ENCODE data around the gene TBC1D4.
"Not testable (repeated sequence)": the region's sequence is repeated elsewhere in the genome, so short reads cannot be mapped to it uniquely, and the experiment has no call there.

The TBC1D4 gene

DNA sequence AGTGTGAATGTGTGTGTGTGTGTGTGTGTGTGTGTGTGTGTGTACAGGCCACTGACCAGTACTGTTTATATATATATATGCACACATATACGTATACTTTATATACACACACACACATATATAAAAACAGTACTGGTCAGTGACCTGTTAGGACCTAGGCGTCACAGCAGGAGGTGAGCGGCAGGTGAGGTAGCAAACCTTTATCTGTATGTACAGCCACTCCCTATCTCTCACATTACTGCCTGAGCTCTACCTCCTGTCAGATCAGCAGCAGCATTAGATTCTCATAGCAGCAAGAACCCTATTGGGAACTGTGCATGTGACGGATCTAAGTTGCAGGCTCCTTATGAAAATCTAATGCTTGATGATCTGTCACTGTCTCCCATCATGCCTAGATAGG, 34.5 kb downstream of the TBC1D4 start:
- no peak for DNase-seq

DNA sequence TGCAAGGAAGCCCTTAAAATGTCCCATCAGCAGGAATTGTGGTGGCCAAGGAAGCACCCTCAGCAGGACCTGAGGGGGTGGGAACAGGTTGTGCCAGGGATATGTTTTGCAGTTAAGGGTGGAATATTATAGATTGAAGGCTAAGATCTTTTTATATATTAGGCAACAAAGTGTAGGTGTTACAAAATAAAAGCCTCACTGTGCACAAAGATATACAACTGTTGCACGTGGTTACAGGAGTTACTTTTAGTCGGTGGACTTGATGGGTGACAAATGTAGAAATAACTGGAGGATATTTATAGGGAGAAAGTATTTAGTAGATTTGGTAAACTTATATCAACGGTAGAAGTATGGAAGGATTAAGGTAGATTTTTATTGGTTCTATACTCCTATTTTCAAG, 35.1 kb downstream of the TBC1D4 start:
- DNase-seq, result no peak

DNA sequence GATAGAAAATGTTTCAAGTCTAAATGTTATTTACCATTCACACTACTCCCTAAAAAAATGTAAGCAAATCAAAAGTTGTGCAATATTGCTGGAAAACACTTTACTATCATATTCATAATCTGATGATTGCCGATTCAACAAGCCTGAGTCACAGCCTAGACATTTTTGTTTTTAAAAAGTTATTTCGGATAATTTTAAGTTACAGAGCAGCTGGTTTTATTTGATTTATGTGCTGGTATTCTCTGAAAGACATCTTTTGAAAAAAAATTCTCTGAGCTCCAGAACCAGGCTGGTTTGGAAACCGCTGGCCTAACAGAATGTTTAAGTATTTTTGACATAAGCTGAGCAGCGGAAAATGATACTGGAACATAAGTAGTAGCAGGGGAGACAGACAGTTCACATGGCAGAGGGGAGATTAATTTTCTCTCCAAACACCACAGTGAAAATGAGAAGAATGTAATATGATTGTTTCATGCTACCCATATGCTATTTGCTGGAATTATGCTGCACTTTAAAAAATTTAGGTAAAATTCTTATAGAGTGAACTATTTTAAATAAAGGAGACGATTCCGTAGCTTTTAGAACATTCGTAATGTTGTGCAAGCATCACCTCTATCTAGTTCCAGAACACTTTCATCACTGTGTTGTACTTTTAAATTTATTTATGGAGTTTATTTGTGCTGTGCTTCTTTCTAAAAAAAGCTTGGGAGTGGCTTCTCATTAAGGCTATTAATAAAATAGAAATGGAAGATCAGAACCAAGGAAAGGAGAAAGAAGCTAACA, 36.1 kb downstream of the TBC1D4 start:
- DNase-seq, result no peak

DNA sequence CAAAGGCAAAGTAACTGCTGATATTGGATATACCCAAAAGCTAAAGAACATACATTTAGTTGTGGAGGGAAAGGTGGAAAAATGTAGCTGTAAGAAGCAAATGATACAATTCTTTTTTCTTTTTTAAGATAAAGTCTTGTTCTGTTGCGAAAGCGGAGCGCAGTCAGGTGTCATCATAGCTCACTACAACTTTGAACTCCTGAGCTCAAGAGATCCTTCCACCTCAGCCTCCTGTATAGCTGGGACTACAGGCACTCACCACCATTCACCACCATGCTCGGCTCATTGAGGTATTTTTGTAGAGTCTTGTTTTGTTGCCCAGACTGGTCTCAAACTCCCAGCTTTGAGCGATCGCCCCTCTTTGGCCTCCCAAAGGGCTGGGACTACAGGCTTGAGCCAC, 38.0 kb downstream of the TBC1D4 start:
- DNase-seq, result no peak

DNA sequence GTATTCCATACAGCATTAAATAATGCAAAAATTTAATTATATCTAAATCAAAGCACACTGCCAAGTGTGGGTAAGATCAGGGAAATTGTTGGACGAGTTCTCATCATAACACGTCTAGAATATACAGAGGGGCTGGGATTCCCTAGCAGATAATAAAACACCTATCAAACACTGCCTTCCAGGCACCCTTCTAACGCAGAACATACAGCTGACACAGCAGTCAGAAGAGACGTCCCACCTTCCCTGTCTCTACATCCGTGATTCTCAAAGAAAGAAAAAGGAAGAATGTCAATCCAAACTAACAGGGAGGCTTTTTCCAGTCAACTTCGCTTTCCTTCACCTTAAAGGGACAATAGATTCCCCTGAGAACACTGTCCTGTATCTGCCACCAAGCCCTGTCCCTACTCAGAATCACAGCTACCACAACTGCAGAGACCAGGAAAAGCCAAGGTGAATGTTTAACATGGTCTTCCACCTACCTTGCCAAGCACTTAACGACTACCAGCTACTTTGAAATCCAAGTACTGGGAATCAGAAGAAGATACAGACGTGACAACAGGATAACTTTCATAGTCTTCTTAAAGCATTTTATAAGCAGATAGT, 38.5 kb downstream of the TBC1D4 start:
- no peak for DNase-seq

DNA sequence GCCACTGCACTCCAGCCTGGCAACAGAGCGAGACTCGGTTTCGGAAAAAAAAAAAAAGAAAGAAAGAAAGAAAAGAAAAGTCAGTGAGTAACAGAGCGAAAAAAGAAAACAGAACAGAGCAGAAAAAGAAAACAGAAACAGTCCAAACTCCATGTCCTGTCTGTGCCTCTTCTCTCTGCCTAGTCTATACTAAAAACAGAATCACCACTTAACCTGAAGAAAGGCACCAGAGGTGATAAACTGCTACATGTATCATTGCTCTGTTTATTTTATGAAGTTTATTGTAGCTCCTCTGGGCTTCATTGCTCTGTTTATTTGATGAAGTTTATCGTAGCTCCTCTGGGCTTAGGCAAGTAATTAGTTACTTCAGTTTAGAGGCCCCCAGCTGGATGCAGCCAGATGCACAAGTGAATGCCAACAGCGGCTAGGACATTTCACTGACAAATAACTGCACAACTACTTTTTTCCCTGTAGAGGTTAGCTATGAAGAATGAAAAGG, 39.2 kb downstream of the TBC1D4 start:
- DNase-seq, result no peak

DNA sequence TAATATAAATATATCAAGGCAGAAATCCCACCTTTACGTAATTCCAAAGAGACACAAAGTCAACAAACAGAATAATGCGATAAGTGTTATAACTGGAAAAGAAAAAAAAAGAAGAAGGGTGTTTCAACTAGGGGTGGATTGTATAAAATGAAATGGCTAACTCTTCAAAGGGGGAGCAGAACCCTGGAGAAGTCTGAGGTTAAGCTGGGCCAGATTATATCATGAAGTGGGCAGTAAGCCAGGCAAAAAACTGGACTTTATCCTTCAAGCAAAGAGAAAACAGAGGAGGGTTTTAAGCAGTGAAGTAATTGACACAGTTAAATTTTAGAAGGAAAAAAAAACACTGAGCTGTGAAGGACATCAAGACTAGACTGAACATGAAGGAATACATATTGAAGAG, 41.9 kb downstream of the TBC1D4 start:
- DNase-seq, result no peak

DNA sequence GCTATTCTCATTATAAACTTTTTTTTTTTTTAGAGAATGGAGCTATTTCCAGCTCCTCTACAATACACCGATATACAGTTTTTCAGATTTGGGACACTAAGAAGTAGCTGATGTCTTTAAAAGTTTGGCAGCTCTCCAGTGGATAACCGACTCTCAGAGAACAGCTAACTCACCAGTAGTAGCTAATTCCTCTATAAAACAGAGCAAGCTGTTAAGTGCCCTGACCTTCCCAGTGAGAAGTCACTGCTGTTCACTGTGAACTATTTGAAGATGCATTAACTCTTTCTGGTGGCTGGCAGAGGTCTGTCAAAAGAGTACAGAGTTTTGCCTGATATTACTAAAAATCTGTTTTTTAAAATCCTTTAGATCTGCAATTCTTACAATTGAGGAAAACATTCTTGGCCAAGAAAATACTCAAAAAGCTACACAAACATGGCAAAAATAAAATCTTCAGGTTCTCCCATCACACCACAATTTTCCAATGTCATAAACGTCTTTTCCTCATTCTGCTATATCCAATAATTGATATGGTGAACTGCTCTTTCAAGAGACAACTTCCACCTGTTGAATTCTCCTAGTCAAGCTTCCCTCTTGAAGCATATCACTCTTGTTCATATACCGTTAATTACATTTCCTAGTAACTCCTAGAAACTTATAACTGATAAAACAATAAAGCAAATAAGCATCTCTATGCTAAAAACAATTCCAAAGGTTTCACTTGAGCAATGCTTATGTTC, 44.2 kb downstream of the TBC1D4 start:
- no peak for DNase-seq

DNA sequence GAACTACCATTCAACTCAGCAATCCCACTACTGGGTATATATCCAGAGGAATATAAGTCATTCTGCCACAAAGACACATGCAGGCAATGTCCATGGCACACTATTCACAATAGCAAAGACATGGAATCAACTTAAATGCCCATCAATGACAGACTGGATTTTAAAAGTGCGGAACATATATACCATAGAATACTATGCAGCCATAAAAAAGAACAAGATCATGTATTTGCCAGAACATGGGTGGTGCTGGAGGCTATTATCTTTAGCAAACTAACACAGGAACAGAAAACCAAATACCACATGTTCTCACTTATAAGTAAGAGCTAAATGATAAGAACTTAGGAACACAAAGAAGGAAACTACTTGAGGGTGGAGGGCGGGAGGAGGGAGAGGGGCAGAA, 47.8 kb downstream of the TBC1D4 start:
- DNase-seq, result not testable (repeated sequence)

DNA sequence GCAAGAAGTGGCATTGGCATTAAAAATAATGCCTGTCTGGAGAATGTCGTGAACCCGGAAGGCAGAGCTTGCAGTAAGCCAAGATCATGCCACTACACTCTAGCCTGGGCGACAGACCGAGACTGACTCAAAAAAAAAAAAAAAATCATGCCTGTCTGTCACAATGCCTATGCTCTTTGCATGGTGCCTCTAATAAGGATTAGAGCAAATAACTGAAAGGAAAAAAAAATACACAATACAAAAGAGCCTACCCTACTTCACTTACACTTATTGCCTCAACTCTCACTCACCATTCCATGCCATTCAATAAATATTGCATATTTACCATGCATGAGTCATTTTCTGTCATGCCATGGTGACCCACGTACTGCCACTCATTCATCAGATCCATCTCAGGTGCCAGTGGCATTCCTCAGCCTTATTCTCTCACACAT, 49.1 kb downstream of the TBC1D4 start:
- DNase-seq, result no peak

DNA sequence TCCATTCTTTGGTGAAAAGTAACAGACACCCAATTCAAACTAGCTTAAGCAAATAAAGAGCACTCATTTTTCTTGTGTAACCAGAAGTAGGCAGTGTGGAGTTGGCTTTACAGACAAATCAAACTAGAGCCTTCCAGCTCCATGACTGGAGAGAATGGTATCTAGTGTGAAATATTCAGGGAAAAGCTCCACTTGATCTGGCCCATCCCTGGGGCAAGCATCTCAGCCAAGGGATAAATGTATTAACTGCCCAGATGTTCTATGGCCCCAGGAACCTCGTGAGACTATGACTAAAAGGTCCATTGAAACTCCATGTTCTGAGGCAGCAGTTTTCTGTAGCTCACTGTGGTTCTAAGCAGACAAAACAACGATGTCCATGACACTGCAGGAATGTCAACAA, 49.9 kb downstream of the TBC1D4 start:
- DNase-seq, result no peak

DNA sequence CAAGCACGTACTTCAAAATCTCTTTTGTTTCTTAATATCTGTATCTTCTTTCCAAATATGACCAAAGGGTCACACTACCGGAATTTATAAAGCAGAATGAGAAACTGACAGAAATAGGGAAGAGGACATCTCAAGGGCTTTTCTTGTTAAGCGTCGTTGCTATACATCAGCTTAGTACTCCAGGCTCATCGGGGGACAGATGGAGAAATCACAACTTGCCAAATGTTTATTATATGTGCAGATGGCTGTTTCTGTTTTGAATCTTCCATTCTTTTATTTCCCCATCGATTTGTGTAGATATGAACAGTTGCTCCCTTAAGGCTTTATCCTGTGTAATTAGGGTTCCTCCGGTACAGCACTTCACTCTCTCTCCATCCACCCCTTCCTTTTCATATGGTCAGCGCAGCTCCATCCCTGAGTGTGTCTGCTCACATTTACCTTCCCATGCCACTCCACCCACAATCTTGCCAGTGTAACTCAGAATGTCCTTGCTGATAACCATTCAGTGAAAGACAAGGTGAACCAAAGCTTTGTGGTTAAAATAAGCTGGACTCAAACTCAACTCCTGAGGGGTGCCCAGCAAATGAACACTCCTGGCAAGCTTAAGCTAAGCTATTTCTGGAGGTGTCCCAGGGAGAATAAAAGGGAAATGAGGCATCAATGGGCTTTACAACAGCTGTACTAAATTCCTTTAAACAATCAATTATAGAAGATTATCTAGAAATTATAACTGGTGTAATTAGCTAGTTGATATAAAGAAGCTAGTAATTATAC, 51.3 kb downstream of the TBC1D4 start:
- DNase-seq, result no peak

DNA sequence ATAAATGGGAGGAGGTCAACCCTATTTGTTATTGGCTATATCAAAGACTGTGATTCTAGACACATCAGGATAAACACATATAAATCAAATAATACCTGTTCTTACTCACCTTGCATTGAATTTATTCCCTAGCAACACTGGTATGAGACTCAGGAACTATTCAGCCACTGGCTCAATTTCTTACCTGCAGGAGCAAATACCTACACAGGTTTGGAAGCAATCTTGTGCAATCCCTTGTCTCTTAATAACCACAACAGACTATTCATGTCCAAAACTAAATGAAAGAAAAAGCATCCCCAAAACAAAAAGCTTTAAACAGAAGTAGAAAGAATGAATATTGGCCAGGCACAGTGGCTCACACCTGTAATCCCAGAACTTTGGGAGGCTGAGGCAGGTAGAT, 55.5 kb downstream of the TBC1D4 start:
- DNase-seq, result no peak

DNA sequence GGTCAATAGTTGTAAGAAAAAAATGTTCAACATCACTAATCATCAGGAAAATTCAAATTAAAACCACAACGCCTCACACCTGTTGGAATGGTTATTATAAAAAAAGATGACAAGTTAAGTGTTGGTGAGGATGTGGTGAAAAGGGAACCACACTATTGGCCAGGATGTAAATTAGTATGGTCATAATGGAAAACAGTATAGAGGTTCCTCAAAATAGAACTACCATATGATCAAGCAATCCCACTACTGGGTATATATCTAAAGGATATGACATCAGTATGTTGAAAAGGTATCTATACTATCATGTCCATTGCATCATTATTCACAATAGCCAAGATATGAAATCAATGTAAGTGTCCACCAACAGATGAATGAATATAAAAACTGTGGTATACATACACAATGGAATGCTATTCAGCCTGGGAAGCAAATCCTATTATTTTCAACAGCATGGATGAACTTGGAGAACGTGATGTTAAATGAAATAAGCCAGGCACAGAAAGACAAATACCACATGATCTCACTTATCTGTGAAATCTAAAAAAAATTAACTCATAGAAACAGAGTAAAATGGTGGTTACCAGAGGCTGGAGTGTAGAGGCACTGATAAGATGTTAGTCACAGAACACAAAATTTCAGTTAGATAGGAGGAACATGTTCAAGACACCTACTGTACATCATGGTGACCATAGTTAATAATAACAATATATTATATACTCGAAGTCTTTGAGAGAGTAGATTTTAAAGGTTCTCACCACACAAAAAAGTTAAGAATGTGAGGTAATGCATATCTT, 56.6 kb downstream of the TBC1D4 start:
- peak in 1 of 2 experiments; percentile 12 for DNase-seq

DNA sequence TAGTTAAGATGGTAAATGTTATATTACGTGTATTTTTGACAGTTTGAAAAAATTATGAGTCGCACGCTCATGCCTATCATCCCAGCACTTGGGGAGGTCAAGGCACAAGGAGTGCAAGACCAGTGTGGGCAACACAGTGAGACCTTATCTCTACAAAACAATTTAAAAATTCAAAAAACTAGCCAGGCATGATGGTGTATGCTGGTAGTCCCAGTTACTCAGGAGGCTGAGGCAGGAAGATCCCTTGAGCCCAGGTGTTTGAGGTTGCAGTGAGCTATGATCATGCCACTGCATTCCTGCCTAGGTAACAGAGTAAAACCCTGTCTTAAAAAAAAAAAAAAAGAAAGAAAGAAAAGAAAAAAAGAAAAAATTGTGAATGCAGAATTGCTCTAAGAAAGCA, 58.0 kb downstream of the TBC1D4 start:
- DNase-seq, result no peak

DNA sequence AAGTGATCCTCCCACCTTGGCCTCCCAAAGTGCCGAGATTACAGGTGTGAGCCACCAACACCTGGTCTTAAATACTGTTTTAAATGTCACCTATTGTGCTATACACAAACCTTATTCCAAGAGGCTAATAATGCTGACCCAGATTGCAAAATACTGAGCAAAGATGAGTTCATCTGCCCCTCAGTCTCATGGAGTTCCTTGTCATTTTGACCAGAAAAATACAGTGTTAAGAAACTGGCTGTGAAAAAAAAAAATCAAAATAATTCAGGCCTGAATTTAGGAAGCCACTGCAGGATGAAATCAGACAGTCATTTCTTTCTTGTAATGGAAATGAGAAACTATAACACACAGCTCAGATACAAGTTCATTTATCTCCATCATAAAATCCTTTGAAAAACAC, 59.9 kb downstream of the TBC1D4 start:
- no peak for DNase-seq

DNA sequence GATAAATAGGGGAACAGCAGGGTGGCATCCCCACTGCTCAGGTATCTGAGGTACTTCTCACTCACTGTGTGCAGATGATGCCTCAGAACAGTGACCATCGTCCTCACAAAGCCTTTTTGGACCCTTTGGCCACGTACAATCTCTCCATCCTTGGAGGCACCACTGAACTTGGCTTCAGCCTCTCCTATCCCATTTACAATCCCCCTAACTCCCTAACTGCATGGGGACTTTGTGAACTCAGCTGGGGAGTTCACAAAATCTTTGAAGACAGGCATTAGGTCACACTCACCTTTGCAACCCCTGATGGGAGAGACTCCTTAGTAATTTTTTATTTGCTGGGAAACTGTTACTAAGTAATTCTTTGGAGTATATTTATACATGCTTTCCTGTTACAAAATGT, 60.8 kb downstream of the TBC1D4 start:
- DNase-seq, result no peak

DNA sequence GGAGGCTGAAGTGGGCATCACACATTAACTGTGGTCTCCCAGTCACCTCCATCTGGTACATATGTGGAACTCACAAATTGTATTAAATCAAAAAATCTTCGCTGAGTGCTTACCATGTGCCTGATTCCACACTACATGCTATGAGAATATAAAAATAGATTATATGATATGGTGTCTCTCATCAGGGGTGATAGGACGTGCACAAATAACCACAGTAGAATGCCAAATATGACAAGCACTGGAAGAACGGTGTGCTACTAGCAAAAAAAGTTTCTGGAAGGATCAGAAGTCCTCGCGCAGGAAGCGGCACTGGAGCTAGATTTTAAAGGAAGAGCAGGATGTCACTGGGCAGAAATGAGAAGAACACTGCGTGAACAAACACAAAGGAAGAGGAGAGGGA, 62.3 kb downstream of the TBC1D4 start:
- DNase-seq, result no peak

DNA sequence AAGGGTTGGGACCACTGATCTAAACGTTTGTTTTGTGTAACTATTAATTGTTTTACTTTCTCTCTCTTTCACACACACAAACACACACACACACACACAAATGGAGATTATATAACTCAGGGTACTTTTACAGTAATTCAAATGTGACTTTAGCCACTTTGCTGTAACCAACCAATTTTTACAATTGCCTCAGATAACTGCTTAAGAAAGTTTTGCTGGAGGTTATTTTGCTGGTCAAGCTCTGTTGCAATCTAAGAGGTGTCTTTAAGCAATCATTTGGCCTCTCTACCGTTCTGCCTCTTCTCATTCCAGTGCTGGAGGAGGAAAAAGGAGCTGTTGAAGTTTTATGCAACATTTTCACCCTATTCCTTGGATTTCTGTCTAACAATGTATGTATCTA, 63.0 kb downstream of the TBC1D4 start:
- no peak for DNase-seq

DNA sequence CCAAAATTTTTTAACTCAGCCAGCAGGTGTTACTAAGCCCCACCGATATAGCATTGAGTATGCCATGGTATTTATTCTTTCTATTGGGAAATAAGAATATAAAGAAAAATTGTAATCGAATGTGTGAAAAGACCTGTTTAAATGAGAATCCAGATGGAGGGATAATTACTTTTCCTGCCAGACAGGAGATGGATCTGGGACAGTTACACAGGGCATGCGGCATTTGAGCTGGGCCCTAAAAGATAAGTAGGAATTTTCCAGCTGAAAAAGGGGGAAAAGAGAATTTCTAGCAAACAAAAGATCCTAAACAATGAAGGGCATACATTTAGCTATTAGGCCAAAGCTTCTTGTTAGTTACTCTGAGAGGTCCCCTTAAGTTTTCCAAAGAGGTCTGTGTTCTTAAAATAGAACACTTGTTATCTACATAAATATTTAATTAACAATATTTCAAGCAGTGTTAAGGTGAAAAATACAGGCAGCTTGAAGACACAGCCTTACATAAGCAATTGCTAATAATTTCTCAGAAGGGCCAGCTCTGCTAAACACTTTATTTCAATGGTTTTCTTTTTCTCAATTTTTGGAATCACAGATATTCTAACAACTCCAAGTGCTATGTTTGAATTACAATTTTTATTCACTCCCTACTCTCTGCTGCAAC, 63.7 kb downstream of the TBC1D4 start:
- no peak for DNase-seq

DNA sequence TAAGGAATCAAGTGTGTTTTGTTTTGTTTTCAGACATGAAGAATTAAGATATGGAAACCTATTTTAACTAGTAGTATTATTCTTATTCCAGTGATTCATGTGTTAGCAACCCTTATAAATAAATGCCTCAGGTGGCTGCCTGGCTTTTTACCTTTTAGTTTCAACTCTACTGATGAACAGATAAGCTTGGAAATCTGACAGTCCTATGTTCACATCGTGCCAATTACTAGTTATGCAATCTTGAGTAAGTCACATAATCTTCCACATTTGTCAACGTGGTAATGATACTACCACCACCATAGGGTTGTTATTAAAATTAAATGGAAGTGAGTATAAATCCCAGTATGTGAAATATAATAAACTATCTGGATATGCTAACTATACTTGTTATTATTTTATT, 64.3 kb downstream of the TBC1D4 start:
- no peak for DNase-seq

DNA sequence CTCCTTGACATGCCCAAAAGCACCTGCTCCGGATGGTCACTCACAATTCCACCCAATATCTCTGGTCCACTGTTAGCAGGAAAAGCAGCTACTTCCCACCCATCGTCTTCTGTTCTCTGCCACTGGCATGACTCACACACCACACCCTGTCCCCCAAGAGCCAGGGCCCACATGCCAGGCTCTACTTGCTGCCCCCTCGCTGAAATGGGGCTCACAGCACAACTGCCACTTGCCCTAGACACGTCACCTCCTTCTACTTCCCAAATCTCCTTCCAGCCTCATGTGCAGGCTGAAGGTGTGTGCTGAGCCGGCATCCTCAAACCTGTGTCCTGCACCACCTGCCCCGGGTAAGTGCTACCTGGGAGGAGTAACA, 65.0 kb downstream of the TBC1D4 start:
- no peak for DNase-seq
